Melanocyte of skin (primary cell): ENCODE measurements around the gene ZC3H7A. TPM values are rescaled to one million over a fixed set of nuclear protein-coding genes. Genes with fewer than 3 reads are reported as not detected.

ENCODE experiments used
- small RNA-seq, 2 donors: library from RNA; depleted of rRNA; stranded (forward); fragments of <200 nt; gene quantifications; one replicate each; pipeline ENCODE3, GENCODE V24; 2012
- total RNA-seq, 2 donors: library from RNA; depleted of rRNA; stranded (reverse); fragments of >200 nt; gene quantifications; 2 replicates each; pipeline ENCODE4 v1.2.3, GENCODE V29; 2012

ZC3H7A gene, protein sequence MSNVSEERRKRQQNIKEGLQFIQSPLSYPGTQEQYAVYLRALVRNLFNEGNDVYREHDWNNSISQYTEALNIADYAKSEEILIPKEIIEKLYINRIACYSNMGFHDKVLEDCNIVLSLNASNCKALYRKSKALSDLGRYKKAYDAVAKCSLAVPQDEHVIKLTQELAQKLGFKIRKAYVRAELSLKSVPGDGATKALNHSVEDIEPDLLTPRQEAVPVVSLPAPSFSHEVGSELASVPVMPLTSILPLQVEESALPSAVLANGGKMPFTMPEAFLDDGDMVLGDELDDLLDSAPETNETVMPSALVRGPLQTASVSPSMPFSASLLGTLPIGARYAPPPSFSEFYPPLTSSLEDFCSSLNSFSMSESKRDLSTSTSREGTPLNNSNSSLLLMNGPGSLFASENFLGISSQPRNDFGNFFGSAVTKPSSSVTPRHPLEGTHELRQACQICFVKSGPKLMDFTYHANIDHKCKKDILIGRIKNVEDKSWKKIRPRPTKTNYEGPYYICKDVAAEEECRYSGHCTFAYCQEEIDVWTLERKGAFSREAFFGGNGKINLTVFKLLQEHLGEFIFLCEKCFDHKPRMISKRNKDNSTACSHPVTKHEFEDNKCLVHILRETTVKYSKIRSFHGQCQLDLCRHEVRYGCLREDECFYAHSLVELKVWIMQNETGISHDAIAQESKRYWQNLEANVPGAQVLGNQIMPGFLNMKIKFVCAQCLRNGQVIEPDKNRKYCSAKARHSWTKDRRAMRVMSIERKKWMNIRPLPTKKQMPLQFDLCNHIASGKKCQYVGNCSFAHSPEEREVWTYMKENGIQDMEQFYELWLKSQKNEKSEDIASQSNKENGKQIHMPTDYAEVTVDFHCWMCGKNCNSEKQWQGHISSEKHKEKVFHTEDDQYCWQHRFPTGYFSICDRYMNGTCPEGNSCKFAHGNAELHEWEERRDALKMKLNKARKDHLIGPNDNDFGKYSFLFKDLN
- 10 to 100 TPM; 22.0 to 39.0 TPM for total RNA-seq

DNA sequence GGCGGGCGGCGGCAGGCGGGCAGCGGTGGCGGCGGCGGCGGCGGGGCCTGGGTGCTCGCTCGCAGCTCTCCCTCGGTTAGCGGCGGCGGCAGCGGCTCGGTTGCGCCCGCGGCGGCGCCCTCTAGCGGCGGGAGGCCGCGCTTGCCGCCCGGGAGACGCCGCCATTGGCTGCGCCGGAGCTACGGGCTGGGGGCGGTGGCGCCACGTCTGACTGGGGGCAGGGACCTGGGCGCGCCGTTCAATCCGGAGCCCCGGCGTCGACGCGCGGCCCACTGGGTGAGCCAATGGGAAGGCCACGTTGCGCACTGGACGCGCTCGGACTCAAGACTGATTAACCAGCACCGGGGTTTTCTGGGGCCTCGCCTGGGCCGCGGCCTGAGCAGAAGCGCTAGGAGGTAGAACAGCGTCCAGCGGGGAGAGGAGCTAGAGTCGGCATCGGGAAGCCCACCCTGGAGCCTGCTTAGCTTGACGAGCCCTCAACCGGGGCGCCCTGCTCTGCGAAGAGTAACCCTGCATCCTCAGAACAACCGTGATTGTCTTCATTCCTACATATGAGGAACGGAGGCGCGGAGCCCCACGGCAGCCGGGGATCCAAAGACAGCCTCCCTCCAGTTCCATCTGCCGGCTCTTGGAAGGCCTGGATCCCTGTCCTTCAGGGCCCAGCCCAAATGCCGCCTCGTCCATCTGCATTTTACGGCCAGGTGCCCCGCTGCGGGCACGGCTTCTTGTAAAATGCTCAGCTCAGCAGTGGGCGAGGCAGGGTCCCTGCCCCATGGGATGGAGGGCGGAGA lies at the start of gene ZC3H7A:
TSS of gene ZC3H7A (minus strand) at position 93 of the 791 bp plus-strand sequence. CDS start 14,904 bp downstream, outside the sequence.

DNA sequence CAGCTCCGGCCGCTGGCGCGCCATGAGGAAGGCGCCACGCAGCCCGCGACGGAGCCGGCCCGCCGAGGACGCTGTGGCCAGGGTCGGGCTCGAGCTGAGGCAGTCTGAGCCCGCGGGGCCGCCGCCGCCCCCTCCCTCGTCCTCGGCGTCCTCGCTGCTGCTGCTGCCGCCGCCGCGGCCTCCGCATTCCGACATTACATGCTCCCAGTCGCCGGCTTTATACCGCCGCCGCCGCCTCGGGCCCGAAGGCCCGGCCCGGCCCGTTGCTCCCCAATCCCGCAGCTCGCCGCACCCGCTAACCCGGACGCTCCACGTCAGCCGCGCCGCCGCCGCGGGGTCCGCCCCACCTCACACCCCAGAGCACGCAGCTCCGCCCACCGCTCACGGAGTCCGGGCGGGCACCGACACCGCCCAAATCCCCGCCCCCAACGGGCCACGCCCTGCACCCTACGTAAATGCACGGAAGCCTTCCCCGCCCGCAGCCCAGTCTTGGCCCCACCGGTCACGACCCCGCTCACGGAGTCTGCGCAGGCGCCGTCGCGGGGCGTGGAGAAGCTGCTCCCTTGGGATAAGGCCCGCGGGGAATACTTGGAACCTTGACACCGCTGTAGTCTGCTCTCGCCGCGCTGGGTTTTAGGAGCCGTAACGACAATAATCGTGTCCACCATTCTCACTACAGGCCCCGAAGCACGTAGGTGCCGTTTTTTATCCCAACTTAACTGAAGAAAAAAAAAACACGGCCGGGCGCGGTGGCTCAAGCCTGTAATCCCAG lies 54.3 kb downstream of the ZC3H7A start, which contains the start of gene TXNDC11:
TSS of gene TXNDC11 (minus strand) at position 322 of the 772 bp plus-strand sequence. CDS start at position 195, 127 bp downstream.

Small RNAs within 50 kb of the gene (small RNA-seq; reads per million reads assigned to genes)
- 0 reads per million in 2 donors for gene RF00017

Other genes with a start within 250 kb of the ZC3H7A start
- 10 to 100 TPM; 99.2 to 99.5 TPM for gene LITAF, start 210.3 kb downstream of the ZC3H7A start, total RNA-seq
- gene SNN, start 128.8 kb downstream of the ZC3H7A start, total RNA-seq, result 10 to 100 TPM; 26.0 to 37.5 TPM
- 10 to 100 TPM; 27.9 to 32.0 TPM for gene TXNDC11, start 54.4 kb downstream of the ZC3H7A start, total RNA-seq
- gene RSL1D1, start 54.3 kb upstream of the ZC3H7A start, total RNA-seq, result 100 to 1,000 TPM in 1 of 2 donors, 10 to 100 TPM in 1; 93.9 to 124 TPM
- gene GSPT1, start 118.7 kb upstream of the ZC3H7A start, total RNA-seq, result 100 to 1,000 TPM in 1 of 2 donors, 10 to 100 TPM in 1; 70.5 to 114 TPM
- 1 to 10 TPM in 1 of 2 donors, under 1 TPM in 1; 0.34 to 8.0 TPM for gene NPIPB2, start 144.8 kb upstream of the ZC3H7A start, total RNA-seq
- not detected for gene TNFRSF17, start 168.0 kb upstream of the ZC3H7A start, total RNA-seq
- gene SNX29, start 179.5 kb upstream of the ZC3H7A start, total RNA-seq, result 10 to 100 TPM; 10.3 to 18.9 TPM